Bone marrow (tissue), 2 donors: ENCODE measurements around the gene GNL3.
"Not testable (repeated sequence)": the region's sequence is repeated elsewhere in the genome, so short reads cannot be mapped to it uniquely, and the experiment has no call there.

Experiments used
- DNase-seq, 2 donors: peaks; one replicate each; lab custom pipeline; 2025; lab: John Stamatoyannopoulos, UW

The GNL3 gene

GRCh38 chr3:52685709-52686691, at the start of gene GNL3, which contains the start of gene PBRM1:
Gene GNL3 (plus strand): TSS chr3:52686032. CDS start chr3:52686093, 61 bp downstream.
Gene PBRM1 (minus strand): TSS chr3:52685913.
- DNase-seq, result peak; percentile 90 to 91

- DNase-seq, result no peak
Measured at GRCh38 chr3:52636673-52637072, 49.2 kb upstream of the GNL3 start.

- DNase-seq, result no peak
Measured at GRCh38 chr3:52645549-52645948, 40.3 kb upstream of the GNL3 start.

- DNase-seq, result no peak
Measured at GRCh38 chr3:52649461-52650210, 36.2 kb upstream of the GNL3 start.

- DNase-seq, result no peak
Measured at GRCh38 chr3:52650439-52650838, 35.4 kb upstream of the GNL3 start.

- DNase-seq, result no peak
Measured at GRCh38 chr3:52651592-52651991, 34.2 kb upstream of the GNL3 start.

- DNase-seq, result no peak
Measured at GRCh38 chr3:52655895-52656294, 29.9 kb upstream of the GNL3 start.

GRCh38 chr3:52660046-52660445, 25.8 kb upstream of the GNL3 start:
- no peak for DNase-seq

GRCh38 chr3:52663098-52663497, 22.7 kb upstream of the GNL3 start:
- no peak for DNase-seq

- DNase-seq, result peak; percentile 29 to 49
Measured at GRCh38 chr3:52670621-52671521, 15.0 kb upstream of the GNL3 start.

- no peak for DNase-seq
Measured at GRCh38 chr3:52671676-52672075, 14.2 kb upstream of the GNL3 start.

GRCh38 chr3:52676201-52676600, 9.6 kb upstream of the GNL3 start:
- not testable (repeated sequence) for DNase-seq

GRCh38 chr3:52678265-52679198, 7.3 kb upstream of the GNL3 start:
- no peak for DNase-seq

- DNase-seq, result no peak
Measured at GRCh38 chr3:52679199-52679538, 6.7 kb upstream of the GNL3 start.

- no peak for DNase-seq
Measured at GRCh38 chr3:52679811-52680210, 6.0 kb upstream of the GNL3 start.

- no peak for DNase-seq
Measured at GRCh38 chr3:52681596-52681995, 4.2 kb upstream of the GNL3 start.

- no peak for DNase-seq
Measured at GRCh38 chr3:52682016-52682415, 3.8 kb upstream of the GNL3 start.

- DNase-seq, result no peak
Measured at GRCh38 chr3:52683611-52684010, 2.2 kb upstream of the GNL3 start.

- DNase-seq, result no peak
Measured at GRCh38 chr3:52684184-52684583, 1.6 kb upstream of the GNL3 start.

- peak; percentile 20 to 90 for DNase-seq
Measured at GRCh38 chr3:52685285-52685708, 535 bp upstream of the GNL3 start.

GRCh38 chr3:52688266-52688665, 2.4 kb downstream of the GNL3 start:
- no peak for DNase-seq
